Fibroblast of skin of back (primary cell): ENCODE results near the gene SND1.

Experiments
- DNase-seq: peaks from one replicate; pipeline ENCODE4 v3.0.0-alpha.2; 2013

The SND1 gene

GRCh38 chr7:128122576-128123290, 470.7 kb downstream of the SND1 start:
- DNase-seq, result no peak

DNA sequence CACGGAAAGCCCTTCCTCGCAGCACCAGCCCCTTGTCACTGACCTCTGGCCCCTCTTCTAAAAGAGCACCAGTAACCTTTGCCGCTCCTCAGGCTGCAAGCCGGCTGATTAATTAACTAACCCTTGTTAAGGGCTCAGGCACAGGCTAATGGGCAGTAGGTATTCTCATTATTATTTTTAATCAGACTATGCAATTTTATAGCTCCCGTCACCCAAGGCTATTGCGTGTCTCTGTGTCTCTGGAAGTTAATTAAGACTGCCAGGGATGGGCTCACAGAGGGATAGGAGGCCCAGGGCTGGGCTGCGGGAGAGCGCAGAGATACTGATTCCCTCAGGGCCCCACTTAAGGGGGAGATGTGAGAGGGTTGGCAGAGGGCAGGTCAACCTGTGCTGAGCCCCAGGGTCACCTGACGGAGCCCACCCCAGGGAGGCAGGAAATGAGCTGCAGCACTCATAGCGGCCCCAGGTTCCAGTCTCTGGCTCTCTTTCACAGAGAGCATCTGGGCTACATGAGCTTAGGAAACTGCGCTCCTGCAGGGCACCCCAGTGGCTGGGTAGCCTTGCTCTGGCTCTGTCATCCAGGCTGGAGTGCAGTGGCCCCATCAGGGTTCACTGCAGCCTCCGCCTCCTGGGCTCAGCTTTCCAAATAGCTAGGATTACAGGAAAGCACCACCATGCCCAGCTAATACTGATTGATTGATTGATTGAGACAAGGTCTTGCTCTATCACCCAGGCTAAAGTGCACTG, 471.5 kb downstream of the SND1 start:
- no peak for DNase-seq

GRCh38 chr7:128124786-128125185, 472.8 kb downstream of the SND1 start:
- DNase-seq, result no peak

- no peak for DNase-seq
These were observed 473.8 kb downstream of the SND1 start for GRCh38 chr7:128125816-128126215.

DNA sequence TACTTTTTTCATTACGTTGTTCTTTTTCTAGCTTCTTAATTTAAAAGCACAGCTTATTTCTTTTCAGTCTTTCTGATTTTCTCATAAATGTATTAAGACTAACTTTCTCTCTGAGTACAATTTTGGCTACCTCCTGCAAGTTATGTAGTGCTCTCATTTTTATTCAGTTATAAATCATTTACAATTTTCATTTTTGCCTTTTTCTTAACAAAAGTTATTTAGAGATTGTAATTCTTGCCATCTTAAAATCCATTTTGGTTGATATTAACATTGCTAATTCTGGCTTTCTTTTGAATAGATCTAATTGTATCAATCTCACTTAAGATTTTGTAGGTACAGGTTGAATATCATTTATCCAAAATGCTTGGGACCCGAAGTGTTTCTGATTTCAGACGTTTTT, 476.4 kb downstream of the SND1 start:
- DNase-seq, result no peak

- DNase-seq, result no peak
These were observed 477.4 kb downstream of the SND1 start for GRCh38 chr7:128129224-128129864.

GRCh38 chr7:128131115-128131514, 479.1 kb downstream of the SND1 start:
- DNase-seq, result no peak

DNA sequence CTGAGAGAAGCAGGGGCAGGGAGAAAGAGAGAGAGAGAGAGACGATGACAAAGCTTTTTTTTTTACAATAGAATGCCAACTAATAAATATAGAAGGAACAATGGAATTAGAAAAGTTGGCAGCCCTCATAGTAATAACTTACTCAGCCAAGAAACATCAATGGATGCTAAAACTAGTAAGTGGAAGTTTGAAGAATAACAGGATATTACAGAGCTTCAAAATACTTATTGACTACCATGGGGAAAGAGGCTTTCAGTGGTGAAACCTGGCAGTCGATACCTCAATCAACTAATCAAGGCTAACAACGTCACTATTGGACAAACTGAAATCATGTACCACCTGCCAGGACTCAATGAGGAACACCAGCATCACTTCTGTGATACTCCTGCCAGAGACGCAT, 479.7 kb downstream of the SND1 start:
- no peak for DNase-seq

DNA sequence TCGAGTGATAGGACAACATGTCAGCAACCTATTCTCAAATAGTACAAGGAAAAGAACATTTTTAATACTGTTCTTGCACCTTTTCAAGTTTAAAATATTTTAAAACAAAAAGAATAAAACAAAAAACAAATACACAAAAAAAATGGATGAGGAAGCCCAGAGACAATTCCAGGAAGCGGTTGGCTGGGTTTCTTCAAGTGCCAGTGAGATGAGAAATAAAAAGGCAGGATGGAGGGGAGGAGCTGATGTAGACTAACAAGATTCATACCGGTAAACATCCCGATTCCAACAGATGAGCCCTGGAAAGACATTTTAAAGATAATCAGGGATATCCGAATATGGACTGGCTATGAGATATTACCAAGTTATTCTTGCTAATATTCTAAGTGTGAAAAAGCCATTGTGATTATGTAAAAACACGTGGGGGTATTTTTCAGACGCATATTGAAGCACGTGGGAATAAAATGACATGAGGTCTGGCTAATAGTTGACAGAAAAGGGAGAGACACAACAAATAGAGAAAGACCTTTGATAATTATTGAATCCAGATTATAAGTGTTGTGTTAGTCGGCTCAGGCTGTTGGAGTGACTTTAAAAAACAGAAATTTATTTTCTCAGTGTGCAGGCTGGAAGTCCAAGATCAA, 480.6 kb downstream of the SND1 start:
- DNase-seq, result no peak

DNA sequence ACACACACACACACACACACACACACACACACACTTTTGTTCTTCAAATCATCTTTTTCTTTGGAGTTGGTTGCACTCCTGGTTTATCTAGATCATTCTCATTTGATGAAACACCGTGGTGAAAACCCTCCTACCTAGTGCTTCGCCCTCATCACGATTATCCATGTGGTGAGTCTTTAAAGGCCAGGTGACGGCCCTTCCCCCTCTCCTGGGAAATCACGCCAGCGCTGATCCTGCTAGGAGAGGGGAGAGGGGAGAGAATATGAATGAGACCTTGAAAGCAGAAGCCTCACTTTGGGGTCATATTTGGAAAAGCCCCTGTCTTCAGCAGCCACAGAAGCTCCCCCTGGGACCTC, 483.1 kb downstream of the SND1 start:
- no peak for DNase-seq

DNA sequence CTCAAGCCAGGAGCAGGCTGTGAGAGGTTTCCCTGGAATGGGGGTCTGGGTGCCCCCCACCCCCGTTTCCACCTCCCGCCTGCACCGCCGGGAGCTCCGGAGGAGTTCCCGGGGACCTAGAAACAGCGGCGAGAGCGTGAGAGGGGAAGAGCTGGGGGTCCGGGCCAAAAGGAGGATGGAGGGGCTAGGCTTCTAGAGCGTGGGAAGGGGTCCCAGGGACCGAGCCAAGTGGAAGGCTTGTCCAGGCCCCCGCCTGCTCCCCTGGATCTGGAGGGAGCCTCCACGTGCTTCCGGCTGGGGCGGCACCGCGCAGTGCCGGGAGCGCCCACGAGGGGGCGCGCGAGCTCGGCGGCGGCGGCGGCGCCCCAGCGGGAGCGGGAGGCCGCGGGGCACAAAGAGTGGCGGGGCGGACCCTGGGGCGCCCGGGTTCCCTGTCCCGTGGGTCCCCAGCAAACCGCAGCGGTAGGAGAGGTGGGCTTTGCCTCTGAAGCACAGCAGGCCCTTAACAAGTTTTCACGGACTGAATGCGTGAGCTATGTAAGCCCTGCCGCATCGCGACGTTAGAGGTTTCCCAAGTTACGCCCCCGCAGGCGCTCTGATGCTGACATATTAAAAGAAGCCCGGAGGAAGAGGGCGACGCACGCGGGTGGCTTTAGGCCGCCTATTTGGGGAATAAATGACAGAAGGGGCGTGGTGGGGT, 483.7 kb downstream of the SND1 start:
- DNase-seq, result peak; percentile 59

- DNase-seq, result no peak
These were observed 484.2 kb downstream of the SND1 start for GRCh38 chr7:128136215-128136597.

- DNase-seq, result peak; percentile 50
These were observed 485.2 kb downstream of the SND1 start for GRCh38 chr7:128137181-128137580.

- DNase-seq, result no peak
These were observed 487.4 kb downstream of the SND1 start for GRCh38 chr7:128139406-128139805.

- no peak for DNase-seq
These were observed 489.7 kb downstream of the SND1 start for GRCh38 chr7:128141683-128142195.
